SK-N-SH treated with all-trans-retinoic acid at 6 μM for 48 hours (cell line): ENCODE measurements around the gene LY6G5C.

Experiments used
- CSRNP3 ChIP-seq: fragments of 250-450 bp; sonication (Bioruptor Pico); IDR thresholded peaks from 2 replicates; pipeline ENCODE4 v1.5.1; 2021; ENCODE audit warnings: mild to moderate bottlenecking, moderate library complexity
- ISL1 ChIP-seq: fragments of 250-450 bp; sonication (Bioruptor Pico); IDR thresholded peaks from 2 replicates; pipeline ENCODE4 v2.1.2; 2022; ENCODE audit warnings: mild to moderate bottlenecking, moderate library complexity
- PATZ1 ChIP-seq: fragments of 250-450 bp; sonication (Bioruptor Pico); IDR thresholded peaks from 2 replicates; pipeline ENCODE4 v1.8.0; 2020; ENCODE audit warnings: mild to moderate bottlenecking, moderate library complexity, borderline replicate concordance
- ZNF70 ChIP-seq: fragments of 450-650 bp; formaldehyde crosslinking; IDR thresholded peaks from 2 replicates; pipeline ENCODE4 v1.5.0; 2020; ENCODE audit warnings: mild to moderate bottlenecking, moderate library complexity
- ZNF8 ChIP-seq: fragments of 450-650 bp; formaldehyde crosslinking; IDR thresholded peaks from 2 replicates; pipeline ENCODE4 v1.5.0; 2020; ENCODE audit warnings: mild to moderate bottlenecking, moderate library complexity

GRCh38 chr6:31654574-31655348, 26.1 kb downstream of the LY6G5C start:
- TF ChIP-seq PATZ1 = no peak
- no peak for TF ChIP-seq CSRNP3
- no peak for TF ChIP-seq ISL1 (CRISPR knock-in tag)
- no peak for TF ChIP-seq ZNF8 (CRISPR knock-in tag)
- TF ChIP-seq ZNF70 (CRISPR knock-in tag) = no peak
